COLO829 (cell line): ENCODE results near the gene PBX4.
"Not testable (repeated sequence)": the region's sequence is repeated elsewhere in the genome, so short reads cannot be mapped to it uniquely, and the experiment has no call there.

Experiments used
- DNase-seq: peaks from one replicate; pipeline ENCODE4 v3.0.0; 2012; ENCODE audit warnings: low spot score

Gene PBX4

DNA sequence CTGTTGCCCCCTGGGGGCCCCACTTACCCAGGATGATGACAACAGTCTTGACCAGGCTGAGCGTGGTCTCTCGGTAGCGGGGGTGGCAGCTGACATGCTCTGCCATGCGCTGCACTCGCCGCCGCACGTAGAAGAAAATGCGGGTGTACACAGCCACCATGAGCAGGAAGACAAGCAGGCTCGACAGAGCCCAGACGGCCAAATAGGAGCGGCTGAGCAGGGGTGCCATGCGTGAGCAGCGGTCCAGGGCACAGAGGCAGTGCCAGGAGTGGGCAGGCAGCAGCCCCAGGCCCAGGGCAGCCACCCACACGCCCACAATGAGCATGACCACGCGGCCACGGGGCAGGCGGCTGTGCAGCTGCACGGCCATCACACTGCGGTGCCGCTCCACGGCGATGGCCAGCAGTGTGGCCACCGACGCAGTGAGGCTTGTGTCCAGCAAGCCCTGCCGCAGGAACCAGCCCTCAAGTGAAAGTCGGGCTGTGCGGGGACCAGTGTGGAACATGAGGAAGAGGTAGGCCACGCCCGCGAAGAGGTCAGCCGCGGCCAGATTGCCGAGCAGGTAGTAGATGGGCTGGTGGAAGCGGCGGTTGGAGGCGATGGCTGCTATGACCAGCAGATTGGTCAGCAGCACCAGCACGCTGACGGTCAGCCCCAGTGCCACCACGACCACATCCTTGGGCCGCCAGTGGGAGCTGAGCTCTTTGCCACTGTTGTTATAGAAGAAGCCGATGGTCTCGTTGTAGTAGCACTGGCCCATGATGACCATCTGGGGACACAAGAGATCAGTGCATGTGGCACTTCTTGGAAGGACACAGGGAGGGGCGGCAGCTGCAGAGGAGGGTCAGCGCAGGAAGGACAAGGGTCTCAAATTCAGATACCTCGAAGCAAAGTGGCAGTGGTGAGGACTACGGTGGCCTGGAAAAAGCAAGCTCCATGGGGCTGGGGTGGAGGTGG lies 8.3 kb upstream of the PBX4 start:
- no peak for DNase-seq

DNA sequence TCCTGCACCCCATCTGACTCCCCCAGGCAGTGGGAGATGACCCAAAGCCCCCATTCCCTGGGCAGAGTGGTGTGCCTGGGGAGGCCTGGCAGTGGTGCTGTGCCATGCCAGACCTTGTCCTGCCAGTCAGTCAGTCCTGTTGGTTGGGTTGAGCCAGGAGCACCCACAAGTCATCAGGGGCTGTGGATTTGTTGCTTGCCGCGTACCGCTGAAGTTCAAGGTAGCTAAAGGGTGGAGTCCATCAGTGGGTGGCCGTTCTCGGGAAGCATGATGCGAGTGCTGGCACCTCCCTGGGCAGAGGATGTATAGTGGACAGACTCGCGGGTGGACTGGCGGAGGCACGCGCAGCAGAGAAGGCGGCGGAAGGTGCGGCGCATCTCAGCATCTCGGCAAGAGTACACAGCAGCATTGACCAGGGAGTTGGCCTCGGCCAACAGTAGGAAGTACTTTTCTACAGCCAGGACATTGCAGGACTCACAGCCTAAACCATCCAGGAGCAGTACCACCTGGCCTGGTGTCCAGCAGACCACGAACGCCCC lies 5.6 kb upstream of the PBX4 start:
- no peak for DNase-seq

DNA sequence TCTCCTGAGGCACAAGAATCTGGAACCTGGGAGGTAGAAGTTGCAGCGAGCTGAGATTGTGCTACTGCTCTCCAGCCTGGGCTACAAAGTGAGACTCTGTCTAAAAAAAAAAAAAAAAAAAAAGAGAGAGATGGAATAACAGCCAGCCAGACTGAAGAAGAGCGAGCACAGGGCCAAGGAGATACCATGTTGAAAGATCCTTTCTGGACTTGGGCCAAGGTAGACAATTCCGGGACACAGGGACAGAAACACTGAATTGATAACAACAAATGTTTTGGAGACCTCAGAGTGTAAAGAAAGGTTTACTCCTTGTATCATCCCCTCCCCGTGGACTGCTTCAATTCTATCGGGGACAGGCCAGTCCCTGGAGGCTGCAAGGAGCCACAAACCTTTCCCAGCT lies 4.9 kb upstream of the PBX4 start:
- no peak for DNase-seq

DNA sequence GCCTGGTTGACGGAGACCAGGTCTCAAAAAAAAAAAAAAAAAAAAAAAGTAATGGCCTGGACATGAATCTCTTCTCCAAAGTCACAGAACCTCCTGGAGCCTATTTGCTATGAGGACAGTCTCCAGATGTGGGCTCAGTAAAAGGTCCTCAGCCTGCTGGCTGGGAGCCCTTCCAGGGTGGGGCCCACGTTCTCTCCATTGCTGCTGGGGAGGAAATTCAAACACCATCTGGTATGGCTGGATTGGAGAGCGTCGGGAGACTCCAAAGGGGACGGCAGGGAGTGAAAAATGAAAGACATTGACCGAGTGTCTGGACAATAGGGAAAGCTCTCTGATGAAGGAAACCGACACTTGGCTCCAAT lies 1.3 kb upstream of the PBX4 start:
- DNase-seq: no peak

DNA sequence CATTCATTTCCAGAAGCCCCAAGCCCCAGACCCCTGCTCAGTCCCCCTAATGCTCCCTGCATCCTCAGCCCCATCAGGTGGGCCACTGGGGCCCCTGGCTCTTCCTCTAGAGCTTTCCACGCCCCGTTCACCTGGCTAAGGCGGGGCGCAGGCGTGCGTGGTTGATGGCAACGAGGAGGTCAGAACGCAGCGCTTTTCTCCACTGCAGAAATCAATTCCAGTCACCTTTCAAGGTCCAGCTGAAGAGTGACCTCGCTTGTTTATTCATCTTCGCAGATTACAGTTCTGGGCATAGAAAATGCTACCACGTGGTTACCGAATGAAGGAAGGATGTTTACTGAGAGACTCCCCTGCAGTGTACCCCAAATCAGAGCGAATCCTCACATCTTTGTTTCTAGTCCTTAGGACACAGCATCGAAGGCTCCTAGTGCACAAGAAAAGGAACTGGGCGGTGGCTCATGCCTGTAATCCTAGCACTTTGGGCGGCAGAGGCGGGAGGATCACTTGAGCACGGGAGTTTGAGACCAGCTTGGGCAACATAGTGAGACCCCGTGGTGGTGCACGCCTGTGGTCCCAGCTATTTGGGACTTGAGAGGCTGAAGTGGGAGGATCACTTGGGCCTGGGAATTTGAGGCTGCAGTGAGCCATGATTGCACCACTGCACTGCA lies 828 bp upstream of the PBX4 start:
- no peak for DNase-seq

DNA sequence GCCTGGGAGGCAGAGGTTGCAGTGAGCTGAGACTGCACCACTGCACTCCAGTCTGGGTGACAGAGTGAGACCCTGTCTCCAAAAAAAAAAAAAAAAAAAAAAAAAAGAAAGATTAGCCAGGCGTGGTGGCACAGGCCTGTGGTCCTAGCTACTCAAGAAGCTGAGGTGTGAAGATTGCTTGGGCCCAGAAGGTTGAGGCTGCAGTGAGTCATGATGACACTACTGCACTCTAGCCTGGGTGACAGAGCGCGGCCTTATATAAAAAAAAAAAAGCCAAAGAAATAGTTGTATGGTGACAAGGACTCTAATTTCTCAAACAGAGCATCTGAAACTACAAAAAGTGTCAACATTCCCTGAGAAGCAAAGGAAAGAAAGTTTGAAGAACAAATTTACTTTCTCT lies 3.4 kb downstream of the PBX4 start:
- no peak for DNase-seq

DNA sequence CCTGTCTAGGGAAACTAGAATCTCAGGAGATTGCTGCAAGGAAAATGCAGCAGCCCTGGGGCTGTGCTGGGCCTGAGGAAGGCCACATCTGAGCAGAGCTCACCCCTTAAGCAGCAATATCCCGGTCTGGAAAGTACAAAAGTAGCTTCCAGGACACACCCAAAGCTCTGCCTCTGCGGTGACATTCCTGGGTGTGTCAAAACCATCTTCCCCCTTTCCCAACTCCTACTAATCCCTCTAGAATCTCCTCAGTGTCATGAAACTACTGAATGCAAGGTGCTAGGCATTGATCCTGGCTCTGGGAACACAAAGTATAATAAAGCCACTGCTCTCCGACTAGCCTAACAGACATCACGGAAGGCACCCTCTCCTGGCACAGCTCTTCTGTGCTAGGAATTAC lies 5.0 kb downstream of the PBX4 start:
- DNase-seq: no peak

DNA sequence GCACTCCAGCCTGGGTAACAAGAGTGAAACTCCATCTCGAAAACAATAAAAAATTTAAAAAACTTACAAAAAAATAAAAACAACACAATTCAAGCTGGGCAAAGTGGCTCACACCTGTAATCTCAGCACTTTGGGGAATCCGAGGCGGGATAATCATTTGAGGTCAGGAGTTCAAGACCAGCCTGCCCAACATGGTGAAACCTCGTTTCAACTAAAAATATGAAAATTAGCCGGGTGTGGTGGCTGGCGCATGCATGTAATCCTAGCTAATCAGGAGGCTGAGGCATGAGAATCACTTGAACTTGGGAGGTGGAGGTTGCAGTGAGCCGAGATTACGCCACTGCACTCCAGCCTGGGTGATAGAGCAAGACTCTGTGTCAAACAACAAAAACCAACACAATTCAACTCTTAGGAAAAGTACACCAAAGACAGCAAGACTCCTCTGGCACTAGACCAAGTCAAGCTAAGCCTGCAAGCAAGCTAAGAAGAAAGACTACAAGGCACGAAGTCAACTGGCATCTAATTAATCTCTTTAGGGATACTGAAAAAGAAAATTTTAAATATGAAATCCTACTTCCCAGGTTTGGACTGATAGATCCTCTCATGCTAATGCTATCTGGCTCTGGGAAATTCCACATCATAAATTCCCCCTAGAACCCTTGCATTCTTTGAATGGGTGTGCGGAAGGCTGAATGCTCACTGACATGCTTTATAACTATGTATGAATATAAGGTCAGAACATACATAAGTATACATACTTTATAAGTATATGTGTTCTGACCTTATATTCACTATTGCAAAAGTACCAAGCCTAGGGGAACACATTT lies 7.9 kb downstream of the PBX4 start:
- DNase-seq: no peak

DNA sequence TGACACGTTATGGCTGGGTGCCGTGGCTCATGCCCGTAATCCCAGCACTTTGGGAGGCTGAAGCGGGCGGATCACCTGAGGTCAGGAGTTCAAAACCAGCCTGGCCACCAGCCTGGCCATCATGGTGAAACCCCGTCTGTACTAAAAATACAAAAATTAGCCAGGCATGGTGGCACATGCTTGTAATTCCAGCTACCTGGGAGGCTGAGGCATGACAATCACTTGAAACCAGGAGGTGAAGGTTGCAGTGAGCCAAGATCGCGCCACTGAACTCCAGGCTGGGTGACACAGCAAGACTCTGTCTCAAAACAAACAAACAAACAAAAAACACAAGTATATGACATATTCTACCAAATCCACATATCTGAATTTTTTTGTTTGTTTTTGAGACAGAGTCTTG lies 11.8 kb downstream of the PBX4 start:
- not testable (repeated sequence) for DNase-seq

DNA sequence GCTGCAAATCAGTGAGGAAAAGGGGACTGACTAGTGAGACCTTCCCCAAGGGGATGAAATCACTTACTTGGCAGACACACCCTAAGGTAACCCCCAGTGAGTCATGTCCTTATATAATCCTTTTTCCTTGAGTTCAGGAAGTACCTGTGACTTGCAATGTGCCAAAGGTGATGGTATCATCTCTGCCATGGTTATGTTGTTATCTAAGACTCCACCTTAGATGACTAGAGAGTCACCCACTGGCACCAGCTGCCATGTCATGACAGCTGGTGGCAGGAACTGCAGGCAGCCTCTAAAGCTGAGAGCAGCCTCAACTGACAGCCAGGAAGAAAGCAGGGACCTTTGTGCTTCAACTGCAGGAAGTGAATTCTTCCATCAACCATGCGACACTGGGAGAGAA lies 12.5 kb downstream of the PBX4 start:
- DNase-seq: no peak

DNA sequence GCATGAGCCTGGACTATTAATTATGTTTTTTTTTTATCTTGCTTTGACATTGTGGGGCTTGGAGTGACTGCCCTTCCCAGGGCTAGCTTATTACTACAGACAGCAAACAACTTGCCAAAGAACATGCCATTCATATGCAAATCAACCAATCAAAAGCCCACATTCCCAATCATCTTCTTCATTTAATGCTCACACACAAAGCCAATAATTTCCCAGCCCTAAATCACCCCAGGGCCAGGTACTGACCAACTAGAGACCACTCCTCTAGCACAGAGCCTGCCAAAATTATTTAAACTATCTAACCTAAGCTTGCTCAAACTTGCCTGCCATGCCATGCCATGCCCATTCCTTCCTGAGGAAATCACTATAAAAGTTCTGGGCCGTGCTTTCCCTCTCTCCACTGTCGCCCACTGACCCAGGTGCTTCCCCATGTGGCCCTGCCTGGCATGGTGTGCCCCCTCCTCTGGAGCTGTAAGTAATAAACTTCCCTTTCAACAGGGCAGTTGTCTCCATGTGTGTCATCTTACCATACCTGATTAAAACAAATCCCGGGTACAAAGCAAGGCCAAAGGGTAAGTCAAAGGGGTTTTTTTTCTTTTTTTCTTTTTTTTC lies 15.7 kb downstream of the PBX4 start:
- DNase-seq: no peak

DNA sequence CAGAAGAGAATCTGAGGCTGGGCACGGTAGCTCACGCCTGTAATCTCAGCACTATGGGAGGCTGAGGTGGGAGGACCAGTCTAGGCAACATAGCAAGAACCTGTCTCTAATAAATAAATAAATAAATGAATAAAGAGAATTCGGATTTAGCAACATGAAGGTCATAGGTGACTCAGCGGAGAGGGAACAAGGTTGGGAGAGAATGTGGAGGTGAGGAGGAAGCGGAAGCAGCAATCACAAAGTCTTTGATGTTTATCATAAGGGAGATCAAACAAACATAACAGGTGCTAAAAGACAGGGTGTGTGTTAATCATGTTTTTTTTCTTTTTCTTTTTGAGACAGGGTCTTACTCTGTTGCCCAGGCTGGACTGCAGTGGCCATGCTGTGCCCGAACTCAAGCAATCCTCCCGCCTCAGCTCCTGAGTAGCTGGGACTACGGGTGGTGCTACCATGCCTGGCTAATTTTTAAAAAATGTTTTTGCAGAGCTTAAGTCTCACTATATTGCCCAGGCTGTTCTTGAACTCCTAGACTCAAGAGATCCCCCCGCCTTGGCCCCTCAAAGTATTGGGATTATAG lies 16.3 kb downstream of the PBX4 start:
- no peak for DNase-seq

DNA sequence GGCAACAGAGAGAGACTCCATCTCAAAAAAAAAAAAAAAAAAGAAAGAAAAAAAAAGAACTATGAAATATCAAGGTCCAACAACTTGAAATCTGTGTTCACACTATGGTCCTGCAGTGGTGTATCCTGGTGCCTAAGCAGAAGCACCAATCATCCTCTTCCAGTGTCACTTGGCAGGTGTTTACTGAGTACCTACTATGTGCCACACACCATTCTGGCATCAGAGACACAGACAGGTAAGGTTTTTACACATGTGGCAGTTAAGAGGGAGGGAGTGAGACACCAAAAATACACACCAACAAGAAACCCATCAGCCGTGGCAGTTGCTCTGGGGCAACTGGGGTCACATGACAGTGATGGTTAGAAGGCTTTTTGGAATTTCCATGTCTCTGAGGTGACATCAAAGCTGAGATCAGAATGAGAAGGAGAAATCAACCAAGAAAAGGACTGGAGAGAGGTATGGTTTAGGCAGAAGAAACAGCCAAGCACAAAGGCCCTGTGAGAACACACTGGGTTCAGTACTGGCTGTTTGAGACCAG lies 17.6 kb downstream of the PBX4 start:
- DNase-seq: no peak

DNA sequence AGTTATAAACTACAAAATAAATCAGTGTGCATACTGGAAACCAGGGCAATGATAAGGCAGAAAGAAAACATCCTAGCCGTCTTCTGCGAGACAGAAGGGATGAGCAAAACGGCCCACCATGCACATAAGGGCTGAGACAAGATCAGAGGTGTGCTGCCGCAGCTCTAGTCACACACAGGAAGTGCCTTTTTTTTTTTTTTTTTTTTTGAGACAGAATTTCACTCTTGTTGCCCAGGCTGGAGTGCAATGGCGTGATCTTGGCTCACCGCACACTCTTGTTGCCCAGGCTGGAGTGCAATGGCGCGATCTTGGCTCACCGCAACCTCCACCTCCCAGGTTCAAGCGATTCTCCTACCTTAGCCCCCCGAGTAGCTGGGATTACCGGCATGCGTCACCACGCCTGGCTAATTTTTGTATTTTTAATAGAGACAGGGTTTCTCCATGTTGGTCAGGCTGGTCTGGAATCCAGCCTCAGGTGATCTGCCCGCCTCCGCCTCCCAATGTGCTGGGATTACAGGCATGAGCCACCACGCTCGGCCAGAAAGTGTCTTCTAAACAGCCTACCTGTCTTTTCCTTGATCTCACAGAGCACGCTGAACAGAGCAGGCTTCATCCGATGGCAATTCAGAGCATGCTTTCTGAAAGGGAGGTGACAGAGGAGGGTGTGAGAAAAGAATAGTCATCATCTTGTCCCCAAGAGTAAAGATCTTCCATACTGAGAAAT lies 19.6 kb downstream of the PBX4 start:
- DNase-seq: not testable (repeated sequence)

DNA sequence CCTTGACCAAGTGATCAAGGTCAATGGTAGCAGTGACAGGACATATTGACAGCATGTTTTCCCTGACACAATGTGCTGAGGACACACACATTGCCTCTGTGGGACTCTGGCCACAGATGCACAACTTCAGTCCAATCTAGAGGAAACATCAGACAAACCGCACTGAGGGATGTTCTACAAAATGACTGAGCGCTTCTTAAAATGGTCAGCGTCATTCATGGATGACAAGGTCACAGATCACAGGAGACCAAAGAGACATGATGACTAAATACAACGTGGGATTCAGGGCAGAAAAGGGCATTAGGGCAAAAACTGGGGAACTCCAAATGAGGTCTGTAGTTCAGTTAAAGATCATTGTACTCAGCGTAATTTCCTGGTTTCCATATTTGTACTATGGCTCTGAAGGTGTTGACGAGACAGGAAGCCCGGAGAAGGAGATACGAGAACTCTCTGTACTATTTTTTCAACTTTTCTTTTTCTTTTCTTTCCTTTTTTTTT lies 20.6 kb downstream of the PBX4 start:
- no peak for DNase-seq

DNA sequence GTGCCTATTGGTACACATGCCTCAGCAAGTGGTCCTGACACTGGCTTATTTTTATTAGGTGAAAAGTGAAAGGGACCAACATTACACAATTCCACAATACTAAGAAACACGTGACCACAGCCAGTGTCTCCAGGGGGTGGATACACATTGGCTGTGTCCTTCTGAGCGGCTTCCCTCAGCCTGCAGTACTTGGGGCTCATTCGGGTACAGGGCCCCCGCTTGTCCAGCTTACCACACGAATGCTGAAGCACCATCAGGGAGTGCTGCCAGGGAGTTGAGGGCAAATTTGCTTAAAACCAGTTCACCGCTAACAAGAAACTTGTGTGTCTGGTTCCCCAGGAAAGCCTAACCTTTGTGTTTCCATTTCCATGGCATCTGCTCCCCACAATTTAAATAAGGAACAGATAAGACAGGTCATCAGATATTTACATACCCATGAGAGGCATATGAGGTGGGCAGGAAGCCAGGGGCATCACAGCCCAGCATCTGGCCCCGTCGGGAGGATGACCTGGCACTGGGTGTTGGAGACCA lies 23.3 kb downstream of the PBX4 start:
- DNase-seq: no peak

DNA sequence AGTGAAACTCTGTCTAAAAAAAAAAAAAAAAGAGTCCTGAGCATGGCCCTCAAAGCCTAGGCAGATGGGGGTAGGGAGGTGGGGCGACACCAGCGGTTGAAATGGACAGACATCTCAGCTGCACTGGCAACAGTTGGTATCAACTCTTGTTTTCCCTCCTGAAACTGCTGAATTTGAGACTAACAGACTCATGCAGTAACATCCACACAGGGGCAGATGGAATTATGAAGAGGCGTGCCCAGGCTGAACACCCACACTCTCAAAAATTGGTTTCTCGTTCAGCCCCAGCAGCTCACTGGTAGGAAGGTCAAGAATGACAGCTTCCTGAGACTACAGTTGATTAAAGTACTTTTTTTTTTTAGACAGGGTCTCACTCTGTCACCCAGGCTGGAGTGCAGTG lies 24.1 kb downstream of the PBX4 start:
- no peak for DNase-seq

DNA sequence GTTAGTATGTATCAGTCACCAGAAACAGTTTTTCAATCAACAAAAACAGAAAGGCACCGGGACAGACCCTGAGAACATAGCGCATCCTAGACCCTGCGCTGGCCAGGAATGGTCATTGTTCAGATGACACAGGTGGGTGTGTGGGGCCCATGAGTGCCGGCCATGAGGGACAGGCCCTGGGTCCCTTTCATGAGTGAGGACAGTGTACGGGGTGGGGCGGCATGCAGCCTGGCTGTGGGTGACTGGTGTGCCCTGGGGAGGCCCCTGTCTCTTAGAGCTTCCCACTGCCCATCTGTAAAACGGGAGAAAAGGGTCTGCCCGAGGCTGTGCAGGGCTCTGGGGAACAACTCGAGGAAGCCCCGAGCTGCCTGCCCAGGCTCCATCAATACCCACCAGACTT lies 25.8 kb downstream of the PBX4 start:
- no peak for DNase-seq

DNA sequence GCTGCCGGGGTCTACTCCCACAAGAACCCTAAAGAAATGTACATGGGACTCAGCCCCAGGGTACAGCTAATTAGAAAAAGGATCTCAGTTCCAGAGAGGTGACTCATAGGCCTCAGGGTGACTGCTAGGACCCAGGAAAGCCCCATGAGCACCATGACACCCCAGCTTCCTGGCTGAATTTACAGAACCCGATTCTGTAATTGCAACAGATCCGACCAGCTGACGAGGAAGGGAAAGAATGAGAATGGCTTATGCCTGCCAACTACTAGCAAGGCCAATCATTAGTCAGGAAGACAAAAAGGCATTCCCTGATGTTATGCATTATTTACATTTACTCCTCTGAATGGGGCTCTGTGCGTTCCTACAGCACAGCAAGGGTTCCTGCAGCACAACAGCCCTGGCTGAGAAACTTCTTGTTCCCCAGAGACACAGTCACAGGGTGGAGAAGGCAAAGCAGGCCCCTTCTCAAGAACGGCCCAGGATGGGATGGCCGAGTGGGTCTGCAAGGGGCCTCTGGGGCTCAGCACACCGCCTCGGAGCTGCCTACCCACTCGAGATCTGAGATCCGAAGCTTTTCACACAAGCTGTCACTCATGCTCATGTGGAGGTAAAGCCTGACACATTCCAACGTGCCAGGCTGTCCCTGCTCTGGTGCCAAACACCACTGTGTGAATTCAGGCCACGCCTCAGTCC lies 27.2 kb downstream of the PBX4 start:
- DNase-seq: peak; percentile 86

DNA sequence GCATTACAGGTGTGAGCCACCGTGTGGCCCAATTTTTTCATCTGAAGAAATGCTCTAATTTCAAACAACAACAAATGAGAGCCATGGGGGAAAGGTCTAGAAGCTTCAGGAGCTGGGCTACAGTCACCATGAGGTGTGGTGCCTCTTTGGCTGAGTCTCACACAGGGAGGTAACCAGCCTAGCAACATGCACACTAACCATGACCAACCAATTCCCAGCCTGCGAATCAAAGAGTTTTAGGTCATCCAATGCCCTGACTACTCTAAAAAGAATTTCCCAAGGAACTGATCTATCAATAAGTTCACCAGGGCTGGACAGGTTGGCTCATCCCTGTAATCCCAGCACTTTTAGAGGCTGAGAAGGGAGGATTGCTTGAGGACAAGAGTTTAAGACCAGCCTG lies 29.9 kb downstream of the PBX4 start:
- no peak for DNase-seq
